A549 (cell line): Measurements from ENCODE around the gene LDLRAD4. TPM values are rescaled to one million over a fixed set of nuclear protein-coding genes. Genes with fewer than 3 reads are reported as not detected.
A peak's percentile ranks its signal among the peaks of the same experiment; 100 is the strongest.

Source experiments
- ATAC-seq, 2 experiments: fragments of 200-7000 bp in 1 of 2; fragments of >200 bp in 1 of 2; cut with Nextera tagmentation in 1 of 2; cut with Tn5 transposase in 1 of 2; 3 replicates each; pipeline versions ENCODE4 v1.8.0 to v1.9.1; 2018 to 2020; ENCODE audit warnings: mild to moderate bottlenecking in 1 of 2, moderate library complexity in 1 of 2
- CTCF ChIA-PET: fragments of 300-600 bp; sonication (Branson Sonifier 250); formaldehyde crosslinking; extraction: SDS; loops from one replicate; lab custom pipeline; 2021; ENCODE audit warnings: antibody characterized with exemption, inconsistent platforms; lab: Yijun Ruan, JAX
- POLR2A ChIA-PET: fragments of 350-600 bp; formaldehyde crosslinking; extraction: SDS; loops from one replicate; lab custom pipeline; 2021; ENCODE audit warnings: antibody characterized with exemption, inconsistent platforms; lab: Yijun Ruan, JAX
- DNase-seq, 2 experiments: peaks; one replicate each; pipeline versions ENCODE4 v3.0.0 to v3.0.0-alpha.2; 2011 to 2016; ENCODE audit warnings: low read depth in 1 of 2, low spot score in 1 of 2
- FAIRE-seq: peaks from 2 replicates; lab custom pipeline; 2011; peaks lifted over from hg19 to GRCh38; lab: Jason Lieb, UNC
- H3K27ac ChIP-seq, 2 experiments: fragments of >200 bp; sonication (Bioruptor Twin); formaldehyde crosslinking; 3 replicates each; pipeline ENCODE4 v1.5.1; 2016 to 2017
- H3K4me1 ChIP-seq: fragments of >200 bp; sonication (Bioruptor Twin); formaldehyde crosslinking; 3 replicates; pipeline ENCODE4 v1.6.1; 2016
- H3K4me2 ChIP-seq: fragments of >200 bp; sonication (Bioruptor Twin); formaldehyde crosslinking; 3 replicates; pipeline ENCODE4 v1.6.1; 2016
- H3K4me3 ChIP-seq: fragments of >200 bp; sonication (Bioruptor Twin); formaldehyde crosslinking; 3 replicates; pipeline ENCODE4 v1.5.1; 2016
- H3K9me3 ChIP-seq: fragments of >200 bp; sonication (Bioruptor Twin); formaldehyde crosslinking; 3 replicates; pipeline ENCODE4 v1.6.1; 2016
- ATOH8 ChIP-seq: fragments of 250-450 bp; sonication (Bioruptor Pico); IDR thresholded peaks from 2 replicates; pipeline ENCODE4 v1.5.0; 2020; ENCODE audit warnings: low read depth, mild to moderate bottlenecking, moderate library complexity
- BHLHE40 ChIP-seq: IDR thresholded peaks from 2 replicates; pipeline ENCODE4 v1.6.1; 2012; ENCODE audit warnings: low read depth, low read length, inconsistent platforms
- CEBPB ChIP-seq, 2 experiments: fragments of >200 bp in 1 of 2; sonication (Bioruptor Twin) in 1 of 2; formaldehyde crosslinking in 1 of 2; IDR thresholded peaks; 2 replicates each; pipeline ENCODE4 v1.6.1; 2012 to 2016
- CHD2 ChIP-seq: fragments of 150-350 bp; IDR thresholded peaks from 2 replicates; pipeline ENCODE4 v1.6.1; 2014; ENCODE audit warnings: low read length; ENCODE audit not compliant: partially characterized antibody
- FOXS1 ChIP-seq: fragments of 250-450 bp; sonication (Bioruptor Pico); IDR thresholded peaks from 2 replicates; pipeline ENCODE4 v1.5.0; 2020; ENCODE audit warnings: mild to moderate bottlenecking, moderate library complexity
- HDAC2 ChIP-seq: fragments of 200-600 bp; sonication (generic); IDR thresholded peaks from 2 replicates; pipeline ENCODE4 v1.6.1; 2016
- HEYL ChIP-seq: fragments of 250-450 bp; sonication (Bioruptor Pico); IDR thresholded peaks from 2 replicates; pipeline ENCODE4 v1.8.0; 2021; ENCODE audit warnings: mild to moderate bottlenecking, moderate library complexity
- HMGXB4 ChIP-seq: fragments of 250-450 bp; sonication (Bioruptor Pico); IDR thresholded peaks from 2 replicates; pipeline ENCODE4 v1.5.0; 2021; ENCODE audit warnings: mild to moderate bottlenecking, moderate library complexity, borderline replicate concordance
- HOXB5 ChIP-seq: fragments of 250-450 bp; sonication (Bioruptor Pico); IDR thresholded peaks from 2 replicates; pipeline ENCODE4 v1.5.0; 2020; ENCODE audit warnings: mild to moderate bottlenecking, moderate library complexity
- NPAS2 ChIP-seq: fragments of 250-450 bp; sonication (Bioruptor Pico); IDR thresholded peaks from 2 replicates; pipeline ENCODE4 v1.8.0; 2022; ENCODE audit warnings: mild to moderate bottlenecking, moderate library complexity, borderline replicate concordance
- NR3C1 ChIP-seq: fragments of >200 bp; sonication (Bioruptor Twin); formaldehyde crosslinking; IDR thresholded peaks from 3 replicates; pipeline ENCODE4 v1.6.1; 2017
- PHF8 ChIP-seq: fragments of 200-600 bp; sonication (generic); IDR thresholded peaks from 2 replicates; pipeline ENCODE4 v1.6.1; 2016; ENCODE audit warnings: low read depth, mild to moderate bottlenecking, antibody characterized with exemption, moderate library complexity, borderline replicate concordance
- POLR2AphosphoS2 ChIP-seq: conservative IDR thresholded peaks from 2 replicates; pipeline ENCODE4 v1.6.1; 2012; ENCODE audit warnings: low read length, improper control_type of control experiment, inconsistent platforms
- RCOR1 ChIP-seq: fragments of 150-350 bp; IDR thresholded peaks from 2 replicates; pipeline ENCODE4 v1.6.1; 2014; ENCODE audit warnings: antibody characterized with exemption, low read length, low read depth
- REST ChIP-seq: fragments of 200-600 bp; sonication (generic); IDR thresholded peaks from 2 replicates; pipeline ENCODE4 v1.6.1; 2016; ENCODE audit warnings: antibody characterized with exemption, mild to moderate bottlenecking, moderate library complexity
- RFX5 ChIP-seq: fragments of 450-650 bp; IDR thresholded peaks from 2 replicates; pipeline ENCODE4 v1.7.1; 2014; ENCODE audit warnings: antibody characterized with exemption, mild to moderate bottlenecking, moderate library complexity
- RNF2 ChIP-seq: fragments of 200-600 bp; sonication (generic); IDR thresholded peaks from 2 replicates; pipeline ENCODE4 v1.6.1; 2016; ENCODE audit warnings: low read depth, mild to moderate bottlenecking, antibody characterized with exemption, moderate library complexity, borderline replicate concordance
- SMC3 ChIP-seq: fragments of >200 bp; sonication (Bioruptor Twin); formaldehyde crosslinking; IDR thresholded peaks from 3 replicates; pipeline ENCODE4 v1.6.1; 2018; ENCODE audit warnings: inconsistent platforms
- ZC3H11A ChIP-seq: fragments of 450-650 bp; IDR thresholded peaks from 2 replicates; pipeline ENCODE4 v1.6.1; 2014; ENCODE audit warnings: antibody characterized with exemption, mild to moderate bottlenecking
- ZFP36 ChIP-seq: fragments of 450-650 bp; IDR thresholded peaks from 2 replicates; pipeline ENCODE4 v1.6.1; 2014; ENCODE audit warnings: borderline replicate concordance; ENCODE audit not compliant: partially characterized antibody
- WGBS: methylation state at CpG from one replicate; pipeline ENCODE4 v1.1.6; 2017; ENCODE audit errors: missing lambda C conversion rate; 5-methylcytosine and 5-hydroxymethylcytosine counted together
- polyA plus RNA-seq, 4 experiments: library from polyadenylated mRNA; depleted of rRNA in 3 of 4; stranded (reverse); fragments of >200 nt; fragmentation: RNase III in 1 of 4; extraction: RNeasy Plus Mini Kit Qiagen cat#74134 plus additional on column Dnase treatment in 1 of 4; gene quantifications; 2 replicates in 3 of 4; 3 replicates in 1 of 4; pipeline ENCODE4 v1.2.3, GENCODE V29; 2011 to 2017

The LDLRAD4 gene
- polyA plus RNA-seq, 2 of the 4 experiments (the other 2 are of a cell fraction) = 5.2 to 7.6 TPM

GRCh38 chr18:13416848-13417247 lies 198.3 kb downstream of the LDLRAD4 start:
- Histone ChIP-seq H3K4me2 (no peak overlapping the region), H3K9me3 (no peaks in the 10 kb centered on the region), H3K4me1 (no peaks in the 10 kb centered on the region), H3K4me3 (no peak overlapping the region), H3K27ac (no peak overlapping the region)
- TF ChIP-seq CEBPB (IDR thresholded peaks at IDR 0.05) (peak in 1 of 2 experiments; percentile 10; a peak in 1 of 4 replicates), SMC3 (no peak)
- WGBS = 43% methylated on average over 3 of the region's 3 CpGs
- ChIA-PET POLR2A (no interaction called here), CTCF (no interaction called here)
- no peak for ATAC-seq
- FAIRE-seq = no peak
- no peak for DNase-seq

GRCh38 chr18:13418013-13418710 lies 199.6 kb downstream of the LDLRAD4 start:
- POLR2A ChIA-PET = no interaction called here
- TF ChIP-seq HMGXB4 (no peak), PHF8 (no peak), RCOR1 (no peak), NR3C1 (no peak), BHLHE40 (no peak), HDAC2 (no peak), ATOH8 (CRISPR knock-in tag) (no peak), RFX5 (no peak), CEBPB (IDR thresholded peaks at IDR 0.05) (no peak)
- 0 out of 3 replicates have a peak, but pooled peaks cover 4% of the 10 kb centered on the region for H3K4me1 ChIP-seq
- H3K27ac ChIP-seq = no peak overlapping the region
- H3K9me3 ChIP-seq = no peaks in the 10 kb centered on the region
- no peak overlapping the region for H3K4me2 ChIP-seq
- H3K4me3 ChIP-seq = no peak overlapping the region
- ATAC-seq (no peak), DNase-seq (no peak), FAIRE-seq (no peak)
- CTCF ChIA-PET = interaction anchor here (0.9 kb wide), 1 partner anchor 145 kb away, joined by 3 read pairs; no protein-coding TSS in a partner anchor
- WGBS = 79% methylated on average over 8 of the region's 11 CpGs

- Histone ChIP-seq H3K4me1 (peaks cover 14% of the 10 kb centered on the region; the same call in 2 of the 3 replicates), H3K4me2 (no peak overlapping the region), H3K27ac (peak overlapping the region in 1 of 2 experiments; percentile 16; a peak in 1 of 6 replicates), H3K9me3 (no peaks in the 10 kb centered on the region), H3K4me3 (no peak overlapping the region)
- ATAC-seq (no peak), FAIRE-seq (no peak), DNase-seq (no peak)
- ChIA-PET POLR2A (no interaction called here), CTCF (interaction anchor here (0.5 kb wide), 1 partner anchor 13 kb away, joined by 3 read pairs; no protein-coding TSS in a partner anchor)
- 80% methylated on average over 6 of the region's 19 CpGs for WGBS
- TF ChIP-seq RNF2 (no peak), FOXS1 (no peak), POLR2AphosphoS2 (no peak), HEYL (CRISPR knock-in tag) (no peak), BHLHE40 (no peak), HOXB5 (no peak), CHD2 (no peak), ZC3H11A (no peak), NPAS2 (CRISPR knock-in tag) (no peak), ZFP36 (no peak), CEBPB (IDR thresholded peaks at IDR 0.05) (no peak), REST (no peak), ATOH8 (CRISPR knock-in tag) (no peak)
Observed at GRCh38 chr18:13420969-13421686, 202.6 kb downstream of the LDLRAD4 start.
